WTC11 (cell line): ENCODE results near the gene CNN2. TPM values are rescaled to one million over a fixed set of nuclear protein-coding genes. Genes with fewer than 3 reads are reported as not detected.

ENCODE experiments used
- ATAC-seq: fragments of 200-7000 bp; cut with Tn5 transposase; 2 replicates; pipeline ENCODE4 v1.10.0; 2021; ENCODE audit warnings: mild to moderate bottlenecking, moderate library complexity
- CTCF ChIA-PET: fragments of 300-600 bp; sonication (Branson Sonifier 250); formaldehyde crosslinking; loops from one replicate; lab custom pipeline; 2021; ENCODE audit warnings: antibody characterized with exemption; lab: Charles Lee
- POLR2A ChIA-PET: fragments of 350-600 bp; sonication (Branson Sonifier 250); formaldehyde crosslinking; loops from one replicate; lab custom pipeline; 2021; ENCODE audit warnings: antibody characterized with exemption; lab: Charles Lee
- DNase-seq: peaks from one replicate; pipeline ENCODE4 v3.0.0; 2021; ENCODE audit warnings: low spot score
- H3K27ac Mint-ChIP-seq: 2 replicates; pipeline ENCODE4 v1.8.0; 2021; ENCODE audit warnings: mixed read lengths
- H3K27me3 Mint-ChIP-seq: 2 replicates; pipeline ENCODE4 v1.8.0; 2021; ENCODE audit warnings: low read depth, mild to moderate bottlenecking, moderate library complexity, mixed read lengths
- H3K36me3 Mint-ChIP-seq: 2 replicates; pipeline ENCODE4 v1.8.0; 2021; ENCODE audit warnings: mixed read lengths
- H3K4me1 Mint-ChIP-seq: 2 replicates; pipeline ENCODE4 v1.8.0; 2022; ENCODE audit warnings: mixed read lengths
- H3K4me3 Mint-ChIP-seq: 2 replicates; pipeline ENCODE4 v1.8.0; 2021; ENCODE audit warnings: mild to moderate bottlenecking, moderate library complexity, mixed read lengths
- H3K9me3 Mint-ChIP-seq: 2 replicates; pipeline ENCODE4 v1.8.0; 2021; ENCODE audit warnings: mixed read lengths
- ARID4B ChIP-seq: sonication (generic); formaldehyde crosslinking; IDR thresholded peaks from 2 replicates; pipeline ENCODE4 v1.8.0; 2023; ENCODE audit warnings: missing genetic modification reagents, mild to moderate bottlenecking, borderline replicate concordance
- ATF3 ChIP-seq: sonication (generic); formaldehyde crosslinking; conservative IDR thresholded peaks from 2 replicates; pipeline ENCODE4 v1.8.1; 2022; ENCODE audit warnings: mild to moderate bottlenecking, missing genetic modification reagents
- CREM ChIP-seq: sonication (generic); formaldehyde crosslinking; IDR thresholded peaks from 2 replicates; pipeline ENCODE4 v1.8.1; 2022; ENCODE audit warnings: mild to moderate bottlenecking, missing genetic modification reagents, moderate library complexity
- ELF4 ChIP-seq: sonication (generic); formaldehyde crosslinking; IDR thresholded peaks from 2 replicates; pipeline ENCODE4 v1.8.1; 2022; ENCODE audit warnings: low read depth, mild to moderate bottlenecking, moderate library complexity, missing genetic modification reagents
- ETV6 ChIP-seq: sonication (generic); formaldehyde crosslinking; IDR thresholded peaks from 2 replicates; pipeline ENCODE4 v1.8.1; 2022; ENCODE audit warnings: mild to moderate bottlenecking, missing genetic modification reagents
- GRHL2 ChIP-seq: fragments of 250-450 bp; sonication (Bioruptor Pico); IDR thresholded peaks from 2 replicates; pipeline ENCODE4 v1.8.0; 2022; ENCODE audit warnings: mild to moderate bottlenecking, moderate library complexity; ENCODE audit not compliant: insufficient replicate concordance, severe bottlenecking
- HMGXB4 ChIP-seq: sonication (generic); formaldehyde crosslinking; IDR thresholded peaks from 2 replicates; pipeline ENCODE4 v1.8.1; 2023; ENCODE audit warnings: mild to moderate bottlenecking, moderate library complexity, missing genetic modification reagents
- NR1H2 ChIP-seq: sonication (generic); formaldehyde crosslinking; IDR thresholded peaks from 2 replicates; pipeline ENCODE4 v1.9.0; 2021; ENCODE audit warnings: mild to moderate bottlenecking, moderate library complexity, missing genetic modification reagents
- OVOL2 ChIP-seq: fragments of 250-450 bp; sonication (Bioruptor Pico); IDR thresholded peaks from 2 replicates; pipeline ENCODE4 v1.9.0; 2021; ENCODE audit warnings: mild to moderate bottlenecking, borderline replicate concordance
- PRDM15 ChIP-seq: sonication (generic); formaldehyde crosslinking; IDR thresholded peaks from 2 replicates; pipeline ENCODE4 v1.8.0; 2022; ENCODE audit warnings: missing genetic modification reagents
- SMAD3 ChIP-seq: sonication (generic); formaldehyde crosslinking; IDR thresholded peaks from 2 replicates; pipeline ENCODE4 v1.8.0; 2022; ENCODE audit warnings: missing genetic modification reagents, mild to moderate bottlenecking, borderline replicate concordance
- SP1 ChIP-seq: sonication (generic); formaldehyde crosslinking; conservative IDR thresholded peaks from 2 replicates; pipeline ENCODE4 v1.8.1; 2022; ENCODE audit warnings: missing genetic modification reagents
- ZNF396 ChIP-seq: fragments of 250-450 bp; sonication (Bioruptor Pico); IDR thresholded peaks from 2 replicates; pipeline ENCODE4 v1.8.0; 2021; ENCODE audit warnings: mild to moderate bottlenecking, moderate library complexity, borderline replicate concordance
- ZNF416 ChIP-seq: fragments of 250-450 bp; sonication (Bioruptor Pico); IDR thresholded peaks from 2 replicates; pipeline ENCODE4 v1.9.0; 2021; ENCODE audit warnings: mild to moderate bottlenecking, inconsistent platforms
- ZNF671 ChIP-seq: fragments of 250-450 bp; sonication (Bioruptor Pico); IDR thresholded peaks from 2 replicates; pipeline ENCODE4 v1.8.0; 2021; ENCODE audit warnings: mild to moderate bottlenecking
- total RNA-seq: library from RNA; stranded (reverse); gene quantifications from 3 replicates; pipeline ENCODE4 v1.2.3, GENCODE V29; 2021
- TF ChIP-seq, protein P1 (sequence below): fragments of 250-450 bp; sonication (Bioruptor Pico); conservative IDR thresholded peaks from 2 replicates; pipeline ENCODE4 v1.9.0; 2021; ENCODE audit warnings: mild to moderate bottlenecking
- TF ChIP-seq, protein P2 (sequence below): sonication (generic); formaldehyde crosslinking; IDR thresholded peaks from 2 replicates; pipeline ENCODE4 v1.8.1; 2023; ENCODE audit warnings: mild to moderate bottlenecking, missing genetic modification reagents
- TF ChIP-seq, protein P3 (sequence below): sonication (generic); formaldehyde crosslinking; IDR thresholded peaks from 2 replicates; pipeline ENCODE4 v1.8.1; 2022; ENCODE audit warnings: mild to moderate bottlenecking, moderate library complexity, missing genetic modification reagents

CNN2 gene
- total RNA-seq, 1 experiment from 2014 or later: 390 TPM

DNA sequence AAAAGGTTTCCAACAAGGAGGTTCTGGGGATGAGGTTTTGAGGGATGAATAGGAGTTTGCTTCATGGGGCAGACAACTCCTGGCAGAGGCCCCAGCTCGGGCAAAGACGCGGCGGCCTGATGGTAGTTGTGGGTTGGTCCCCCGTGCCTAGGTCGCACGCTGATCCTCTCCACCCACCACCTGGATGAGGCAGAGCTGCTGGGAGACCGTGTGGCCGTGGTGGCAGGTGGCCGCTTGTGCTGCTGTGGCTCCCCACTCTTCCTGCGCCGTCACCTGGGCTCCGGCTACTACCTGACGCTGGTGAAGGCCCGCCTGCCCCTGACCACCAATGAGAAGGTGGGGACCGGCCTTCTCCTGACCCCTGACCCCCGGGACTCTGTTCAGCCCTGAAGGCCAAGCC is 25.4 kb downstream of the CNN2 start:
- DNase-seq: no peak
- peaks cover 14% of the 10 kb centered on the region for H3K36me3 Mint-ChIP-seq
- H3K4me1 Mint-ChIP-seq: no peaks in the 10 kb centered on the region
- peaks cover 7% of the 10 kb centered on the region for H3K9me3 Mint-ChIP-seq
- no peak overlapping the region for H3K27ac Mint-ChIP-seq
- ChIA-PET POLR2A (no interaction called here), CTCF (interaction anchor here (2.6 kb wide), 1 partner anchor 19 kb away, joined by 6 read pairs; no protein-coding TSS in a partner anchor)
- ATAC-seq: no peak
- TF ChIP-seq ETV6 (CRISPR knock-in tag): no peak
- TF ChIP-seq ELF4: no peak
- TF ChIP-seq SP1 (CRISPR knock-in tag): no peak
- TF ChIP-seq HMGXB4 (CRISPR knock-in tag): no peak
- no peak for TF ChIP-seq OVOL2 (CRISPR knock-in tag)
- no peak for TF ChIP-seq SMAD3 (CRISPR knock-in tag)
- TF ChIP-seq NR1H2 (CRISPR knock-in tag): no peak
- TF ChIP-seq ARID4B (CRISPR knock-in tag): no peak
- no peak for TF ChIP-seq PRDM15 (CRISPR knock-in tag)
- no peak for TF ChIP-seq ZNF396 (CRISPR knock-in tag)
- TF ChIP-seq GRHL2: no peak
- no peak for TF ChIP-seq ZNF671 (CRISPR knock-in tag)
- TF ChIP-seq, protein P1, sequence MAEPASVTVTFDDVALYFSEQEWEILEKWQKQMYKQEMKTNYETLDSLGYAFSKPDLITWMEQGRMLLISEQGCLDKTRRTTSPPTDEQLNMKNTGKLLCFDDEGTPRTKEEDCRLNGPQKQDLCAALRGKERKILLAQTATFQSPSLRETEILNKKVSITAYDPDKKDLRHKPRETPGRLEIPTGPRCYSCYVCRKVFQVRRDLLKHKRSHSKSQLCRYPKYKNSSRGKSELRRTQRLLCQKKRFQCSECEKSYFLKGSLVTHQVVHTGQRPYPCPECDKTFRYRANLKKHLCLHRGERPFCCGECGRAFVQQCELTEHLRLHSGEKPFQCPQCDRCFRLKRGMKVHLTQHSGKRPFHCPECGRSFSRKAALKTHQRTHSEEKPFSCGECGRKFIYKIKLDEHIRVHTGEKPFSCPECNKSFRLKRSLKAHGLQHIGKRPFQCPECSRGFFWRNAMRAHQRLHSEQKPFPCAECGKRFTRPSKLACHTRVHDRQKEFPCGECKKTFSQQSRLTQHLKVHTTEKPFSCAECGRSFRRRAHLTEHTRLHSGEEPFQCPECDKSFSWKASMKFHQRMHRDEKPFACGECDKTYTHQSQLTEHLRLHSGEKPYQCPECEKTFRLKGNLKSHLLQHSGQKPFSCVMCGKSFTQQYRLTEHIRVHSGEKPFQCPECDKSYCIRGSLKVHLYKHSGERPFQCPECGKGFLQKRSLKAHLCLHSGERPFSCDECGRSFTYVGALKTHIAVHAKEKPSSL (CRISPR knock-in tag): no peak
- TF ChIP-seq, protein P2, sequence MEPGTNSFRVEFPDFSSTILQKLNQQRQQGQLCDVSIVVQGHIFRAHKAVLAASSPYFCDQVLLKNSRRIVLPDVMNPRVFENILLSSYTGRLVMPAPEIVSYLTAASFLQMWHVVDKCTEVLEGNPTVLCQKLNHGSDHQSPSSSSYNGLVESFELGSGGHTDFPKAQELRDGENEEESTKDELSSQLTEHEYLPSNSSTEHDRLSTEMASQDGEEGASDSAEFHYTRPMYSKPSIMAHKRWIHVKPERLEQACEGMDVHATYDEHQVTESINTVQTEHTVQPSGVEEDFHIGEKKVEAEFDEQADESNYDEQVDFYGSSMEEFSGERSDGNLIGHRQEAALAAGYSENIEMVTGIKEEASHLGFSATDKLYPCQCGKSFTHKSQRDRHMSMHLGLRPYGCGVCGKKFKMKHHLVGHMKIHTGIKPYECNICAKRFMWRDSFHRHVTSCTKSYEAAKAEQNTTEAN (CRISPR knock-in tag): no peak
- TF ChIP-seq, protein P3, sequence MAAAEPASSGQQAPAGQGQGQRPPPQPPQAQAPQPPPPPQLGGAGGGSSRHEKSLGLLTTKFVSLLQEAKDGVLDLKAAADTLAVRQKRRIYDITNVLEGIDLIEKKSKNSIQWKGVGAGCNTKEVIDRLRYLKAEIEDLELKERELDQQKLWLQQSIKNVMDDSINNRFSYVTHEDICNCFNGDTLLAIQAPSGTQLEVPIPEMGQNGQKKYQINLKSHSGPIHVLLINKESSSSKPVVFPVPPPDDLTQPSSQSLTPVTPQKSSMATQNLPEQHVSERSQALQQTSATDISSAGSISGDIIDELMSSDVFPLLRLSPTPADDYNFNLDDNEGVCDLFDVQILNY (CRISPR knock-in tag): no peak
- TF ChIP-seq ZNF416 (CRISPR knock-in tag): no peak
- no peak for TF ChIP-seq CREM (CRISPR knock-in tag)
- TF ChIP-seq ATF3: no peak
- no peaks in the 10 kb centered on the region for H3K27me3 Mint-ChIP-seq
- H3K4me3 Mint-ChIP-seq: no peak overlapping the region
